ENCODE data around the gene DPH6.

- TF ChIP-seq, protein P1, sequence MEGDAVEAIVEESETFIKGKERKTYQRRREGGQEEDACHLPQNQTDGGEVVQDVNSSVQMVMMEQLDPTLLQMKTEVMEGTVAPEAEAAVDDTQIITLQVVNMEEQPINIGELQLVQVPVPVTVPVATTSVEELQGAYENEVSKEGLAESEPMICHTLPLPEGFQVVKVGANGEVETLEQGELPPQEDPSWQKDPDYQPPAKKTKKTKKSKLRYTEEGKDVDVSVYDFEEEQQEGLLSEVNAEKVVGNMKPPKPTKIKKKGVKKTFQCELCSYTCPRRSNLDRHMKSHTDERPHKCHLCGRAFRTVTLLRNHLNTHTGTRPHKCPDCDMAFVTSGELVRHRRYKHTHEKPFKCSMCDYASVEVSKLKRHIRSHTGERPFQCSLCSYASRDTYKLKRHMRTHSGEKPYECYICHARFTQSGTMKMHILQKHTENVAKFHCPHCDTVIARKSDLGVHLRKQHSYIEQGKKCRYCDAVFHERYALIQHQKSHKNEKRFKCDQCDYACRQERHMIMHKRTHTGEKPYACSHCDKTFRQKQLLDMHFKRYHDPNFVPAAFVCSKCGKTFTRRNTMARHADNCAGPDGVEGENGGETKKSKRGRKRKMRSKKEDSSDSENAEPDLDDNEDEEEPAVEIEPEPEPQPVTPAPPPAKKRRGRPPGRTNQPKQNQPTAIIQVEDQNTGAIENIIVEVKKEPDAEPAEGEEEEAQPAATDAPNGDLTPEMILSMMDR (IDR thresholded peaks at IDR 0.05) = no peak
- TF ChIP-seq POLR2A (IDR thresholded peaks at IDR 0.05) = no peak
These were observed 11.6 kb upstream of the DPH6 start for GRCh38 chr15:35557544-35557943.

All from Peyer's patch (tissue), 4 donors.